Stimulated activated CD4-positive, alpha-beta T cell treated with anti-CD3 and anti-CD28 coated beads, Interleukin-4, amount 100 ng/mL, for 24 hours (primary cell): ENCODE results near the gene INPP4B.

Experiments used
- DNase-seq: peaks from one replicate; pipeline ENCODE4 v3.0.0-alpha.2; 2020

The INPP4B gene

GRCh38 chr4:142044271-142044670 is 801.8 kb downstream of the INPP4B start:
- DNase-seq, result no peak

GRCh38 chr4:142043509-142043908 is 802.6 kb downstream of the INPP4B start:
- DNase-seq, result no peak

DNA sequence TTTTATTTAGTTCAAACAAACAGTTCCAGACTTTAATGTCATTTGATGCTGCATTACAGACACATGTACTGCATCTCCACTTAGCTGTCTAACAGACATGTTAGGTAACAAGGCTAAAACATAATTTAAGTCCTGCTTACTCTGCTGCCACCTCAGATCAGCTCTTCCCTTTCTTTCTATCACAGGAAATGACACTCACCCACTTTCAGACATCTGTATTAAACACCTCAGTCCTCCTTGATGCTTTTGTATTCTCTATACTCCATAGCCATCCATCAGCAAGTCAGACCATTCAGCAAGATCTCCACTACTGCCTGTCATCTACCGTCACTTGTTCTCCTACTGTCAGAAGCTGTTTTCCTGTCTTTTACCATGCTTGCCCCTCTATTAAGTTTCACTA is 804.3 kb downstream of the INPP4B start:
- DNase-seq, result no peak

DNA sequence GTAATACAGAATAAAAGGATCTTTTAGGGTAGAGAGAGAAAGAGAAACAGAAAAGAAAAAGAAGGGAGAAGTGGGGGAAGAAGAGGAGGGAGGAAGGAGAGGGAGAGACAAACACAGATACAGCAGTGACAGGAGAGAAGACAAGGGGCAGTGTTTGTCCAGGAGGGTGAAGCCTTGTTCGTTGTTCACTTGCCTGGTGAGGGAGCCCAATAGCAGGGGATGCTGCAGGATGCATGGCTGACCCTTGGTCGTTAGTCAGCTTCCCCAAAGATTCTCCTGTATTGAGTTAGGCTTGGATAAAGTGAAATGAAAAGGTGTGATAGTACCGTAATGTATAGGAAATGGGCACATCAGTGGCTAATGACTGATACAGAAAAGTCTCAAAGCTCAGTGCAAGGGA is 806.1 kb downstream of the INPP4B start:
- no peak for DNase-seq

DNA sequence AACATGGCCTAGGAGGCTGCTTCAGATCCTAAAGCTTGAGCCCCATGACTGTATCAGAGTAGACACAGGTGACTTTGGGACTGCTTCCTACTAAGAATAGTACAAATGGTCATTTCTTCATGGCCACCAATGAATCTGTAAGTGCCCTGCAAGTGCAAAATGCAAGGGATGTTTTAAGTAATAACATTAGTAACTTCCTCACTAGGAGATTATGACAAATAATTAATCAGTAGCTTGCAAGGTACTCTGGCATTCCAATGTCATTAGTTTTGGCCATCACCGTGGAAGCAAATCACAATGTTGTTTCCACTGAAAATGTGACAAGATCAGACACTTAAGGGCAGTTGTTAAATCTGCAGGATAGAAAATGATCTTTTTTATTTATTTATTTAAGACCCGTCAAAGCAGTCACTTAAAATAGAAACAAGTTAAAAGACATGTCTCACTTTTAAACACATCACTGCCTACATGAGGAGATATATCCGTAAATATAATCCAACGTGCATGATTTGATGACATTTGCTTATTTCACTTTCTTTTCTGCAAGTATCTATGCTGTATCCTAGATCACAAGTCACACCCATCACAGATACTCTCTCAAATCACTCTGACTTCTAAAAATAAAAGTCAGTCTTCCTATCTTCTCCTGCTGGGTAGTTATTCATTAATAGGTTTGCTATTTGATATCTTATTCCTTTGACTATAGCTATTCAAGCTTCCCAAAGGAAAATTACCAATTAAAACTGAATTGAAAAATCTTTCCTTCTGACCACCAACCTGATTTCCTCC is 809.1 kb downstream of the INPP4B start:
- DNase-seq, result no peak

DNA sequence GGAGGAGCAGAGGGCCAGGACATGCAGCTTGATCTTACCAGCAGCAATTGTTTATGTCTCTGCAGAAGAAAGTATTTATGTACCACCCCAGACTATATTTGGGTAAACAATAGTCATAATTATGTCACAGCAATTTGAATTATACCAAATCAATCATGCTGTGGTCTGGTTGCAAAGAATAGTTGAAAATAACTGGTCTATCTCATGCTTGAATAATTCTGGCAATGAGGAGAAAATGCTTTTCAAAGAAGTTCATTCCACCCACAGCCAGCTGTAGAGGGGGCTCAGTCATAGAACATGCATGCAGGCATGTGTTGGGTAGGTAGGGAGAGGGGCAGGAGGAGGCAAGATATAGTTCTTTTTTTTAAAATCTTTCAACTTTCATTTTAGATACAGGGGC is 810.5 kb downstream of the INPP4B start:
- DNase-seq, result no peak

GRCh38 chr4:142034101-142034500 is 812.0 kb downstream of the INPP4B start:
- DNase-seq, result no peak

- DNase-seq, result no peak
Measured at GRCh38 chr4:142030010-142030409, 816.1 kb downstream of the INPP4B start.

DNA sequence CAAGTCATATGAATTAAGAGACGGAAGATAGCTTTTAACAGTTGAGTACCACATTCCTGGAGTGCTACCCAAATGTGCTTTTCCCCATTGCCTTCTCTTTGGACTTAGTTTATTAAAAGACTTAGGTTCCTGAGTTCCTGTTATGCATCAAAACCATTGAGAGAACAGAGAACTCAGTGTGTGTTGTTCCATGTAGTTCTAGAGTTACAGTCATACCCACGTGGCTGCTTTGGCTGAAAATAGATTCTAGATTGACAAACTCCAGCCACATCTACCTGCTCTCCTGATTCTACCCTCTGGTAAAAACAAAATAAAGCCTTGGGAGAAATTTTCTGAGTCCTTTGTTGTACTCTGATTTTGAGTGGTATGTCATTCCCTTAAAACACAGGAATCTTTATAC is 824.3 kb downstream of the INPP4B start:
- no peak for DNase-seq

GRCh38 chr4:142021181-142021580 is 824.9 kb downstream of the INPP4B start:
- DNase-seq, result no peak

- no peak for DNase-seq
Measured at GRCh38 chr4:142016031-142016430, 830.1 kb downstream of the INPP4B start.

DNA sequence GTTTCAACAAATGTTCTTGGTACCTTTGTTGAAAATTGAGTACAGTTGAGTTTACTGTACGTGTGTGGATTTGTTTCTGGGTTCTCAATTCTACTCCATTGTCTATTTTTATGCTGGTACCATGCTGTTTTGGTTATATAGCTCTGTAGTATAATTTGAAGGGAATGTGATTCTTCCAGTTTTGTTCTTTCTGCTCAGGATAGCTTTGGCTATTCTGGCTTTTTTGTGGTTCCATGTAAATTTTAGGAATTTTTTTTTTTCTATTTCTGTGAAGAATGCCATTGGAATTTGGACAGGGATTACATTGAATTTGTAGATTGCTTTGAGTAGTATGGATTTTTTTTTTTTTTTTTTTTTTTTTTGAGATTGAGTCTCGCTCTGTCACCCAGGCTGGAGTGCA is 836.4 kb downstream of the INPP4B start:
- no peak for DNase-seq

GRCh38 chr4:142005519-142005918 is 840.6 kb downstream of the INPP4B start:
- DNase-seq, result no peak

DNA sequence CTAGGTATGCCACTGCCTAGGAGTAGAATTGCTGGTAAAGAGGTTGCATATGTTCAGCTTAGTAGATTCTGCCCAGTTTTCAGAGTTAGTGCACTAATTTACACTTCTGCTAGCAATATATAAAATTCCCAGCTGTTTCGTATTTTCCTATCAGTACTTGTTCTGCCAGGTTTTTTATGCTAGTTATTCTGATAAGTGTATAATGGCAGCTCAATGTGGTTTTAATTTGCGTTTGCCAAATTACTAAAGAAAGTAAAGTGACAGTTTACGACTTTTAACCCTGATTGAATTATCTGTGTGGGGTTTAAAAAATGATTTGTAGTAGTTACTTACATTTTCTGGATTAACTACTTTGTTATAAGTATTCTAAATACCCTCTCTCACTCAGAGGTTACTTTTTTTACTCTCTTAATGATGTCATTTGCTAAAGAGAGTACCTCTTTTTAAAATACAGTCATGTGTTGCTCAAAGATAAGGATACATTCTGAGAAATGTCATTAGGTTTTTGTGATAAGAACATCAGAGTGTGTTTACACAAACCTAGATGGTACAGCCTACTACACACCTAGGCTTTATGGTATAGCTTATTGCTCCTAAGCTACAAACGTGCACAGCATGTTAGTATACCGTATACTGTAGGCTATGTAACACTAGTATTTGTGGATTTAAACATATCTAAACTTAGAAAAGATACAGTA is 846.5 kb downstream of the INPP4B start:
- DNase-seq, result no peak

DNA sequence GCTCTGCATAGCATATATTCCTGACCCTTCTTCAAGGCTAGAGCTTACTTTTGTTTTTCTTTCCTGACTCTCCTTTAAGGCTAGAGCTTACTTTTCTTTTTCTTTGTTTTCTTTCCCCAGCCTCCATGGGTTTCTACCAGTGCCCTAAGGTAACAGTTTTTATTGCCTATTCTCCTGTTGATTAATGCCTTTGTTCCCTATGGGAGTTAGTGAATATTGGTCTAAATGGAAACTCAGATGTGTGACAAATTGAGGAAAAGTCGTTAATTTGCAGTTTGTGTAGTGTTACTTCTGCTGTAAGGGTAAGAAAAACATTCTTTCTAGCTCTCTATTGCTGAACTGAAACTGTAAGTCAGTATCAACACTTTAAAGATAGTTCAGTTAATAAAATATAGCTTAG is 851.0 kb downstream of the INPP4B start:
- no peak for DNase-seq

- no peak for DNase-seq
Measured at GRCh38 chr4:141977433-141977832, 868.7 kb downstream of the INPP4B start.
